ENCODE results near the gene CFAP74. TPM values are rescaled to one million over a fixed set of nuclear protein-coding genes. Genes with fewer than 3 reads are reported as not detected.

CFAP74 gene
- total and polyA plus RNA-seq, 9 of the 15 experiments (the other 6 are each of a cell fraction or from before 2014, with no cell fraction given), result 0.03 to 0.15 (median 0.05) TPM; not detected in 6

GRCh38 chr1:2018217-2019171, 14.9 kb upstream of the CFAP74 start:
- peaks cover 26% of the 10 kb centered on the region; the same call in 1 of the 2 replicates for H4K20me1 ChIP-seq (replicated peaks; ENCODE audit: control insufficient read depth, insufficient read depth, low read length)
- H3K4me1 ChIP-seq (replicated peaks in 1 of 2; ENCODE audit: control insufficient read depth in 2 of 2, insufficient read depth in 2 of 2, low read length in 2 of 2), result peaks cover 0 to 15% of the 10 kb centered on the region in 2 experiments; a peak in 2 of 5 replicates
- H3K79me2 ChIP-seq (ENCODE audit: control insufficient read depth, insufficient read depth, low read length), result no peaks in the 10 kb centered on the region
- WGBS (ENCODE audit: insufficient coverage, low coverage, missing lambda C conversion rate), result 29% methylated on average over 30 of the region's 48 CpGs
- ChIA-PET CTCF (ENCODE audit: low intra/inter-chr PET ratio) (no interaction called here), POLR2A (interaction anchor here (0.8 kb wide), 1 partner anchor 12 kb away, joined by 4 read pairs; no protein-coding TSS in a partner anchor)
- no peaks in the 10 kb centered on the region for H3K9me1 ChIP-seq (ENCODE audit: control insufficient read depth, insufficient read depth, low read length)
- FAIRE-seq (no peak), ATAC-seq (no peak), DNase-seq (ENCODE audit: extremely low read depth in 1 of 4, low spot score in 3 of 4) (no peak)
- no TSS peak for BruUV-seq (replicated peaks)
- H3K9me3 ChIP-seq (replicated peaks; ENCODE audit: control insufficient read depth, insufficient read depth, low read depth, low read length), result no peaks in the 10 kb centered on the region
- H3K27me3 ChIP-seq (ENCODE audit: control insufficient read depth in 2 of 2, insufficient read depth in 2 of 2, low read length in 2 of 2), result peaks cover 81 to 94% of the 10 kb centered on the region in 2 experiments
- no peaks in the 10 kb centered on the region for H3K36me3 ChIP-seq (ENCODE audit: control insufficient read depth, insufficient read depth, low read length)
- H3K27ac ChIP-seq (ENCODE audit: extremely low read depth, low read depth, low read length), result no peak overlapping the region
- no peak overlapping the region for H3K4me3 ChIP-seq
- no peak overlapping the region for H3K9ac ChIP-seq (ENCODE audit: insufficient read depth in 1 of 2, low read depth in 2 of 2, low read length in 2 of 2)
- no peak overlapping the region for H3K4me2 ChIP-seq (ENCODE audit: insufficient read depth, low read length)
- in situ Hi-C loops (cut with MboI), result no loop called here
- H2AFZ ChIP-seq (ENCODE audit: low read depth, low read length), result no peak overlapping the region
- intact Hi-C loops (cut with micrococcal nuclease), result no loop called here
- TF ChIP-seq BHLHE40 (IDR thresholded peaks at IDR 0.05; ENCODE audit: low read length) (no peak), ETS2 (tag; IDR thresholded peaks at IDR 0.05; ENCODE audit: borderline replicate concordance, poor library complexity, severe bottlenecking) (no peak), MTA3 (IDR thresholded peaks at IDR 0.05; ENCODE audit: borderline replicate concordance) (no peak), ADNP (tag; IDR thresholded peaks at IDR 0.05) (no peak), CEBPZ (IDR thresholded peaks at IDR 0.05; ENCODE audit: borderline replicate concordance, low read depth, low read length) (no peak), NFIX (CRISPR knock-in tag; IDR thresholded peaks at IDR 0.05; ENCODE audit: low read depth) (no peak), ESRRA (IDR thresholded peaks at IDR 0.05; ENCODE audit: borderline replicate concordance, low read depth) (no peak), ZBTB17 (CRISPR knock-in tag; IDR thresholded peaks at IDR 0.05) (no peak), FOXA3 (CRISPR knock-in tag; conservative IDR thresholded peaks at IDR 0.05 in 1 of 2, IDR thresholded peaks at IDR 0.05 in 1 of 2) (no peak), ZNF224 (CRISPR knock-in tag; IDR thresholded peaks at IDR 0.05) (no peak), ZBTB49 (CRISPR knock-in tag; IDR thresholded peaks at IDR 0.05; ENCODE audit: borderline replicate concordance) (no peak), NONO (IDR thresholded peaks at IDR 0.05; ENCODE audit: low read depth in 2 of 2, low read length in 1 of 2) (no peak), C11orf30 (IDR thresholded peaks at IDR 0.05; ENCODE audit: low read depth) (no peak), SIN3A (IDR thresholded peaks at IDR 0.05; ENCODE audit: borderline replicate concordance in 2 of 2, control insufficient read depth in 1 of 2, low read depth in 2 of 2, low read length in 2 of 2) (no peak)
